Upper lobe of right lung (tissue), 1 donor: Measurements from ENCODE around the gene PROCR. TPM values are rescaled to one million over a fixed set of nuclear protein-coding genes. Genes with fewer than 3 reads are reported as not detected.

Experiments
- ATAC-seq: fragments of 200-7000 bp; cut with Tn5 transposase; one replicate; pipeline ENCODE4 v1.9.1; 2020; ENCODE audit warnings: mild to moderate bottlenecking, moderate library complexity
- DNase-seq: peaks from one replicate; pipeline ENCODE4 v3.0.0-alpha.2; 2020
- H3K27ac ChIP-seq: fragments of 200-600 bp; one replicate; pipeline ENCODE4 v1.8.0; 2022
- H3K27me3 ChIP-seq: fragments of 200-600 bp; one replicate; pipeline ENCODE4 v1.8.0; 2022; ENCODE audit warnings: mild to moderate bottlenecking
- H3K36me3 ChIP-seq: fragments of 200-600 bp; one replicate; pipeline ENCODE4 v1.8.0; 2022
- H3K4me1 ChIP-seq: fragments of 200-600 bp; one replicate; pipeline ENCODE4 v1.8.0; 2022
- H3K4me3 ChIP-seq: fragments of 200-600 bp; one replicate; pipeline ENCODE4 v1.8.0; 2022; ENCODE audit warnings: mild to moderate bottlenecking
- H3K9me3 ChIP-seq: fragments of 200-600 bp; one replicate; pipeline ENCODE4 v1.8.0; 2022
- intact Hi-C: fragments of 100-400 bp; cut with DNase I; formaldehyde crosslinking; loops from one replicate; pipeline ENCODE4 v1.11.0; 2022
- long read RNA-seq: library from polyadenylated mRNA; unstranded; transcript quantifications from one replicate; pipeline ENCODE4 v2.0.0, GENCODE V29; 2021
- total RNA-seq: library from RNA; stranded (reverse); fragmentation: NEBNext Ultra II Directional; extraction: Animal tissue kit (Norgen Biotek cat#: 25700); gene quantifications from one replicate; pipeline ENCODE4 v1.2.1, GENCODE V29; 2021
- TF ChIP-seq, protein P1 (sequence below): fragments of 200-600 bp; IDR thresholded peaks from one replicate; pipeline ENCODE4 v1.8.0; 2022; ENCODE audit warnings: antibody characterized with exemption
- donor health status: DM: no; HTN: yes; CAD: no; lungs with severe emphysema.

PROCR gene
- 20.4 TPM for total RNA-seq
- long read RNA-seq, transcript PROCR-201 (4 exons, 1,348 nt) = major isoform, 19 of 33 reads
- long read RNA-seq, partial matches to known transcripts = 4 of 33 reads
- long read RNA-seq, other reads (novel, unspliced or antisense) = 10 of 33 reads

- ATAC-seq = peak; percentile 97
- TF ChIP-seq, protein P1, sequence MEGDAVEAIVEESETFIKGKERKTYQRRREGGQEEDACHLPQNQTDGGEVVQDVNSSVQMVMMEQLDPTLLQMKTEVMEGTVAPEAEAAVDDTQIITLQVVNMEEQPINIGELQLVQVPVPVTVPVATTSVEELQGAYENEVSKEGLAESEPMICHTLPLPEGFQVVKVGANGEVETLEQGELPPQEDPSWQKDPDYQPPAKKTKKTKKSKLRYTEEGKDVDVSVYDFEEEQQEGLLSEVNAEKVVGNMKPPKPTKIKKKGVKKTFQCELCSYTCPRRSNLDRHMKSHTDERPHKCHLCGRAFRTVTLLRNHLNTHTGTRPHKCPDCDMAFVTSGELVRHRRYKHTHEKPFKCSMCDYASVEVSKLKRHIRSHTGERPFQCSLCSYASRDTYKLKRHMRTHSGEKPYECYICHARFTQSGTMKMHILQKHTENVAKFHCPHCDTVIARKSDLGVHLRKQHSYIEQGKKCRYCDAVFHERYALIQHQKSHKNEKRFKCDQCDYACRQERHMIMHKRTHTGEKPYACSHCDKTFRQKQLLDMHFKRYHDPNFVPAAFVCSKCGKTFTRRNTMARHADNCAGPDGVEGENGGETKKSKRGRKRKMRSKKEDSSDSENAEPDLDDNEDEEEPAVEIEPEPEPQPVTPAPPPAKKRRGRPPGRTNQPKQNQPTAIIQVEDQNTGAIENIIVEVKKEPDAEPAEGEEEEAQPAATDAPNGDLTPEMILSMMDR = no peak
- peaks cover 16% of the 10 kb centered on the region for H3K4me1 ChIP-seq
These were observed at the start of gene PROCR for GRCh38 chr20:35171753-35172433. TSS of gene PROCR (plus strand) at chr20:35172072. CDS start at chr20:35172155, 83 bp downstream.

DNA sequence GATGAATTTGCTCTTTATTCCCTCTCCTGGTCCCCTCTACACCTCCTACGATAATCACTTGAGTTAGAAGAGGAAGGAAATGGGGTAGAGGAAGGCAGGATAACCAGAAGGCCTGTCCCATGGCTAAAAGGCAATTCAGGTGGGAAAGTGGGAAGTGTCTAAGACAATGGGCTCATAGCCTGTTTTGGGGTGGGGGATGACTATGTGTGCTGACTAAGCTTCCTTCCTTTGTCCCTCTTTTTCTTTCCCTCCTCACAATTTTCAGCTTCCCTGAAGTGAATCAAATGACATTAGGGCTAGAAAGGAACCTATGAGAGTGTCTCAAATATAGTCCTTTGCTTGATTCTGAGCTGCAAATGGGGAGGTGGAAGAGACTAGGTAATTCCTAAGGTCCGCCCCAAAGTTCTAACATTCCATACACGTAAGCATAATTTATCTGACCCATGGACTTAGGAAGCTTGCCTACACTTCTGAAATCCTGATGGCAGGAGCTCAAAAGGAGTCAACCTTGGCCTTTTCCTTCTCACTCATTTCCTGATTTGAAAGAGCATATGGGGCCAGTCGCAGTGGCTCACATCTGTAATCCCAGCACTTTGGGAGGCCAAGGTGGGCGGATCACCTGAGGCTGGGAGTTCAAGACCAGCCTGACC lies 49.0 kb upstream of the PROCR start:
- ATAC-seq (no peak), DNase-seq (no peak)
- no peaks in the 10 kb centered on the region for H3K4me1 ChIP-seq
- H3K36me3 ChIP-seq = peaks cover 98% of the 10 kb centered on the region
- intact Hi-C loops = no loop called here
- no peaks in the 10 kb centered on the region for H3K9me3 ChIP-seq
- H3K27ac ChIP-seq = no peak overlapping the region
- H3K4me3 ChIP-seq = no peak overlapping the region
- no peaks in the 10 kb centered on the region for H3K27me3 ChIP-seq
- TF ChIP-seq, protein P1 = no peak

More at GRCh38 chr20:35171753-35172433, at the start of gene PROCR:
- peak; percentile 87 for DNase-seq
- Histone ChIP-seq H3K4me3 (peak within 1 kb of the TSS; percentile 47), H3K9me3 (no peaks in the 10 kb centered on the region), H3K27me3 (no peaks in the 10 kb centered on the region), H3K27ac (peak within 1 kb of the TSS; percentile 56), H3K36me3 (peaks cover 4% of the 10 kb centered on the region)
- intact Hi-C loops = no loop called here

DNA sequence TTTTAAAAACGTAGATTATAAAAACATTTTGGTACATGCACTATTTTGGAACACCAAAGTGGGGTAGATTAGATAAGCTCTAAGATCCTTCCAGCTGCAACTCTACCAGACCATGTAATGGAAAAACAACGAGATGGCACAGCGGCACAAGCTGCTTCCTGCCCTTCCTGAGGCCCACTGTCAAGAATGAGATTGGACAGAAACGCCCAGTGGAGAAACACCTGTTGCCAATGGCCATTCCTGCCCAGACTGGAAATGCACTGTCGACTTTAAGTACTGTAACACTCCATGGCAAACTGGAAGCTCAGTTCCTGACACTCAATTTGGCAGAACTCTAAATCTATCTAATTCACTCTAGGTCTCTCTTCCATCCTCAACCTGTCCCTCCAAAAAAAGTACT lies 46.1 kb upstream of the PROCR start:
- Histone ChIP-seq H3K9me3 (no peaks in the 10 kb centered on the region), H3K4me1 (no peaks in the 10 kb centered on the region), H3K4me3 (no peak overlapping the region), H3K27ac (no peak overlapping the region), H3K27me3 (no peaks in the 10 kb centered on the region), H3K36me3 (peaks cover 90% of the 10 kb centered on the region)
- ATAC-seq = no peak
- TF ChIP-seq, protein P1 = no peak
- DNase-seq = no peak
- intact Hi-C loops = no loop called here

GRCh38 chr20:35129647-35130069 lies 42.2 kb upstream of the PROCR start:
- no peak for DNase-seq
- ATAC-seq = peak; percentile 47
- Histone ChIP-seq H3K27ac (no peak overlapping the region), H3K36me3 (peaks cover 89% of the 10 kb centered on the region), H3K9me3 (no peaks in the 10 kb centered on the region), H3K4me1 (no peaks in the 10 kb centered on the region), H3K4me3 (no peak overlapping the region), H3K27me3 (no peaks in the 10 kb centered on the region)
- TF ChIP-seq, protein P1 = no peak
- intact Hi-C loops = no loop called here

- intact Hi-C loops = no loop called here
- TF ChIP-seq, protein P1 = no peak
- Histone ChIP-seq H3K4me1 (peaks cover 6% of the 10 kb centered on the region), H3K27me3 (no peaks in the 10 kb centered on the region), H3K9me3 (no peaks in the 10 kb centered on the region), H3K36me3 (peaks cover 91% of the 10 kb centered on the region), H3K27ac (no peak overlapping the region), H3K4me3 (no peak overlapping the region)
- no peak for ATAC-seq
- no peak for DNase-seq
These were observed 39.9 kb upstream of the PROCR start for GRCh38 chr20:35131934-35132333.
